ENCODE measurements around the gene TMC2. TPM values are rescaled to one million over a fixed set of nuclear protein-coding genes. Genes with fewer than 3 reads are reported as not detected.

Gene TMC2
- total RNA-seq, 3 donors from 2014 or later: 0.15 to 0.96 (median 0.33) TPM

GRCh38 chr20:2541940-2542339 lies 5.6 kb downstream of the TMC2 start:
- Histone ChIP-seq H3K4me1 (no peaks in the 10 kb centered on the region), H3K4me3 (no peak overlapping the region), H3K9me3 (no peaks in the 10 kb centered on the region), H3K27ac (no peak overlapping the region), H3K36me3 (no peaks in the 10 kb centered on the region), H3K27me3 (peaks cover 0 to 5% of the 10 kb centered on the region in 2 donors)
- no peak for DNase-seq (ENCODE audit: low spot score in 2 of 2)
- TF ChIP-seq POLR2AphosphoS5 (IDR thresholded peaks at IDR 0.05) (no peak), CTCF (IDR thresholded peaks at IDR 0.05) (no peak), POLR2A (IDR thresholded peaks at IDR 0.05) (no peak)
- intact Hi-C loops (cut with DNase I; ENCODE audit: low total_unique reads): no loop called here

GRCh38 chr20:2542361-2542760 lies 6.0 kb downstream of the TMC2 start:
- H3K9me3 ChIP-seq: no peaks in the 10 kb centered on the region
- no peak for DNase-seq (ENCODE audit: low spot score in 2 of 2)
- TF ChIP-seq CTCF (IDR thresholded peaks at IDR 0.05) (no peak), POLR2A (IDR thresholded peaks at IDR 0.05) (no peak), POLR2AphosphoS5 (IDR thresholded peaks at IDR 0.05) (no peak)
- no peak overlapping the region for H3K4me3 ChIP-seq
- H3K27ac ChIP-seq: no peak overlapping the region
- H3K4me1 ChIP-seq: no peaks in the 10 kb centered on the region
- intact Hi-C loops (cut with DNase I; ENCODE audit: low total_unique reads): no loop called here
- H3K36me3 ChIP-seq: no peaks in the 10 kb centered on the region
- peaks cover 0 to 5% of the 10 kb centered on the region in 2 donors for H3K27me3 ChIP-seq

DNA sequence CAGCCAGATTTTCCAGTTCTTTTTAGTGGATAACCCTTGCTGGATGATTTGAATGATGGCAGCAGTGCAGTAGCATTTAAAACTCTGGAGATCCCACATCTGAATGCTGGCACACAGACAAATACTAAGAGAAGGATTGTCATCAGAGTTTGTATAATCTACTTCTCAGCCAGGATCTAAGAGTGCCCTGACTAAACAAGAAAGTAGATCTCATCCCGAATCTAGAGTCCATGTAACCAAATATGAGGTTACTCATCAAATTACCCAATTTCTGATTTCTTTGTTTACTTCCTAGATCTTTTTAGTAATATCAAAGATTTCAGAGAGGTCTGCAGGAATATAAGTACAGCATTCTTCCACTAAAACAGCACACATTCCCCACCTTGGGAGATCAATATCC lies 7.8 kb downstream of the TMC2 start:
- no peaks in the 10 kb centered on the region for H3K9me3 ChIP-seq
- no peak for DNase-seq (ENCODE audit: low spot score in 2 of 2)
- H3K4me1 ChIP-seq: no peaks in the 10 kb centered on the region
- intact Hi-C loops (cut with DNase I; ENCODE audit: low total_unique reads): no loop called here
- no peak overlapping the region for H3K27ac ChIP-seq
- H3K27me3 ChIP-seq: peaks cover 0 to 5% of the 10 kb centered on the region in 2 donors
- no peak for TF ChIP-seq CTCF (IDR thresholded peaks at IDR 0.05)
- no peak for TF ChIP-seq POLR2AphosphoS5 (IDR thresholded peaks at IDR 0.05)
- TF ChIP-seq POLR2A (IDR thresholded peaks at IDR 0.05): no peak
- H3K4me3 ChIP-seq: no peak overlapping the region
- no peaks in the 10 kb centered on the region for H3K36me3 ChIP-seq

DNA sequence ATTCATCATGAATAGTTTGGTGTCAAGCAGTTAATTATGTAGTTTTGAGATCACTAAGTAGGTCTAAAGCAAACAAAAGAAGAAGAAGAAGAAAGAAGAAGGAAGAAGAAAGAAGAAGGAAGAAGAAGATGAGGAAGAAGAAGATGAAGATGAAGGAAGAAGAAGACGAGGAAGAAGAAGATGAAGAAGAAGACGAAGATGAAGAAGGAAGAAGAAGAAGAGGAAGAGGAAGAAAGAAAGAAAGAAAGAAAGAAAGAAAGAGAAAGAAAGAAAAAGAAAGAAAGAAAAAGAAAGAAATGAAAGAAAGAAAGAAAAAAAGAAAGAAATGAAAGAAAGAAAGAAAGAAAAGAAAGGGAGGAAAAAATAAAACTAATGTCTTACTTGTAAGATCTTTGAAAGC lies 9.2 kb downstream of the TMC2 start:
- Histone ChIP-seq H3K27ac (no peak overlapping the region), H3K36me3 (no peaks in the 10 kb centered on the region), H3K9me3 (no peaks in the 10 kb centered on the region), H3K4me3 (no peak overlapping the region), H3K4me1 (no peaks in the 10 kb centered on the region), H3K27me3 (peaks cover 0 to 5% of the 10 kb centered on the region in 2 donors)
- no peak for DNase-seq (ENCODE audit: low spot score in 2 of 2)
- intact Hi-C loops (cut with DNase I; ENCODE audit: low total_unique reads): no loop called here
- TF ChIP-seq CTCF (IDR thresholded peaks at IDR 0.05): no peak
- no peak for TF ChIP-seq POLR2A (IDR thresholded peaks at IDR 0.05)
- TF ChIP-seq POLR2AphosphoS5 (IDR thresholded peaks at IDR 0.05): no peak

GRCh38 chr20:2557873-2558580 lies 21.7 kb downstream of the TMC2 start:
- intact Hi-C loops (cut with DNase I; ENCODE audit: low total_unique reads): no loop called here

More at GRCh38 chr20:2557873-2558580, 21.7 kb downstream of the TMC2 start:
- Histone ChIP-seq H3K27me3 (peaks cover 6 to 47% of the 10 kb centered on the region in 2 donors), H3K36me3 (no peaks in the 10 kb centered on the region), H3K27ac (no peak overlapping the region), H3K4me3 (peak overlapping the region; percentile 25 to 64 (median 48)), H3K4me1 (no peaks in the 10 kb centered on the region), H3K9me3 (no peaks in the 10 kb centered on the region)
- DNase-seq (ENCODE audit: low spot score in 2 of 2): no peak
- TF ChIP-seq CTCF (IDR thresholded peaks at IDR 0.05): no peak
- TF ChIP-seq POLR2A (IDR thresholded peaks at IDR 0.05): no peak
- TF ChIP-seq POLR2AphosphoS5 (IDR thresholded peaks at IDR 0.05): no peak

Measured in breast epithelium (tissue), 4 donors.